Measurements from ENCODE around the gene SDR42E2. TPM values are rescaled to one million over a fixed set of nuclear protein-coding genes. Genes with fewer than 3 reads are reported as not detected.

The SDR42E2 gene
- total and polyA plus RNA-seq, 4 donors: 0.07 TPM; not detected in 3

- no peak for DNase-seq (ENCODE audit: low spot score)
These were observed 24.2 kb downstream of the SDR42E2 start for GRCh38 chr16:22186517-22186916.

More at GRCh38 chr16:22186517-22186916, 24.2 kb downstream of the SDR42E2 start:
- Histone ChIP-seq H3K9me3 (ENCODE audit: control insufficient read depth in 4 of 4, low read length in 3 of 4) (no peaks in the 10 kb centered on the region), H3K4me3 (ENCODE audit: low read depth in 1 of 3, low read length in 3 of 3) (no peak overlapping the region), H3K4me1 (ENCODE audit: control insufficient read depth in 4 of 4, insufficient read depth in 4 of 4, low read length in 3 of 4) (peaks cover 0 to 23% (median 17%) of the 10 kb centered on the region in 4 donors), H3K27ac (ENCODE audit: low read depth in 1 of 2, low read length in 2 of 2) (no peak overlapping the region), H3K27me3 (ENCODE audit: control insufficient read depth in 4 of 4, insufficient read depth in 4 of 4, low read length in 3 of 4) (no peaks in the 10 kb centered on the region), H3K36me3 (ENCODE audit: control insufficient read depth in 4 of 4, insufficient read depth in 3 of 4, low read depth in 1 of 4, low read length in 3 of 4) (no peaks in the 10 kb centered on the region), H3K9ac (ENCODE audit: low read depth in 1 of 2, low read length in 2 of 2) (no peak overlapping the region)
- WGBS: 91% methylated on average over 3 of the region's 3 CpGs
- TF ChIP-seq RAD21 (IDR thresholded peaks at IDR 0.05) (no peak), YY1 (IDR thresholded peaks at IDR 0.05) (no peak), SP1 (IDR thresholded peaks at IDR 0.05) (no peak), EGR1 (IDR thresholded peaks at IDR 0.05; ENCODE audit: low read depth in 2 of 2) (no peak), ZBTB33 (IDR thresholded peaks at IDR 0.05) (no peak), FOXA2 (IDR thresholded peaks at IDR 0.05) (no peak), TAF1 (conservative IDR thresholded peaks at IDR 0.05) (no peak), RXRA (IDR thresholded peaks at IDR 0.05) (no peak), CTCF (IDR thresholded peaks at IDR 0.05; ENCODE audit: low read depth, low read length, missing input control) (no peak), HNF4G (IDR thresholded peaks at IDR 0.05) (no peak), JUND (IDR thresholded peaks at IDR 0.05) (no peak), GABPA (IDR thresholded peaks at IDR 0.05 in 1 of 2, conservative IDR thresholded peaks at IDR 0.05 in 1 of 2) (no peak), MAX (IDR thresholded peaks at IDR 0.05) (no peak), HNF4A (conservative IDR thresholded peaks at IDR 0.05) (no peak), NR2F2 (IDR thresholded peaks at IDR 0.05) (no peak), FOXA1 (IDR thresholded peaks at IDR 0.05) (no peak), REST (IDR thresholded peaks at IDR 0.05) (no peak), ATF3 (IDR thresholded peaks at IDR 0.05) (no peak)
